Duodenal mucosa (tissue), 2 donors: ENCODE data around the gene FGF8.

ENCODE experiments used
- H3K27ac ChIP-seq: one replicate; pipeline ENCODE4 v1.7.0; 2013; ENCODE audit warnings: low read depth, low read length
- H3K27me3 ChIP-seq, 2 donors: one replicate each; pipeline ENCODE4 v1.7.0; 2013; ENCODE audit warnings: low read length in 2 of 2, control low read depth in 1 of 2; ENCODE audit not compliant: insufficient read depth in 2 of 2, control insufficient read depth in 1 of 2
- H3K36me3 ChIP-seq, 2 donors: one replicate each; pipeline ENCODE4 v1.7.0; 2013; ENCODE audit warnings: low read length in 2 of 2, control low read depth in 1 of 2; ENCODE audit not compliant: insufficient read depth in 2 of 2, control insufficient read depth in 1 of 2
- H3K4me1 ChIP-seq, 2 donors: one replicate each; pipeline ENCODE4 v1.7.0; 2013; ENCODE audit warnings: low read length in 2 of 2, control low read depth in 1 of 2; ENCODE audit not compliant: insufficient read depth in 2 of 2, control insufficient read depth in 1 of 2
- H3K4me3 ChIP-seq, 2 donors: one replicate each; pipeline ENCODE4 v1.7.0; 2013; ENCODE audit warnings: low read length in 2 of 2, low read depth in 1 of 2
- H3K9ac ChIP-seq, 2 donors: one replicate each; pipeline ENCODE4 v1.7.0; 2013; ENCODE audit warnings: low read length in 2 of 2, low read depth in 1 of 2
- H3K9me3 ChIP-seq, 2 donors: one replicate each; pipeline ENCODE4 v1.7.0; 2013; ENCODE audit warnings: low read length in 2 of 2, control low read depth in 1 of 2; ENCODE audit not compliant: control insufficient read depth in 1 of 2

The FGF8 gene

DNA sequence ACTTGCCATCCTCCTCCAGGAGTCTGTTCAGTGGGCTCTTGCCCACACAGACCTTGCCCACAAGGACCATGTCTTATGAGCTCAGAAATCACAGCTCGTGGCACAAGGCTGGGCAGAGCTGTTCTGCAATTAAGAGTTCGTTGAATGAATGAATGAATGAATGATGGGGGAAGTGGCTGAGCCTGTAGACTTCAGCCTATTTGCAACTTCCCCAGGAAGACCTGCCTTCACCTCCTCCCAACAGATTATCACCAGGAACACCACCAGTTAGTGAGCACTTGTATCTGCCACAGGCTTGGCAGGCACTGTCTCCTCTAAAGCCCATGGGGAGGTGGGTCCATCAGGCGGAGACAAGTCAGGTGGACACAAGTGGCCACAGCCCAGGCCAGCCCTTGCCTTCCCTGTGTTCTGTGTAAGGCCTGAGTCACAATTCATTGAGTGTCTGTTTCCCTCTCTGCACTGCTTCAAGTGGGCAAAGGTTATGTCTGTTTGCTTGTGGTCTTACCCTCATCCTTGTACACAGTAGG is 1.8 kb upstream of the FGF8 start:
- H3K27ac ChIP-seq, result no peak overlapping the region
- peaks cover 46 to 53% of the 10 kb centered on the region in 2 donors for H3K27me3 ChIP-seq
- no peaks in the 10 kb centered on the region for H3K9me3 ChIP-seq
- H3K4me3 ChIP-seq, result no peak overlapping the region
- no peaks in the 10 kb centered on the region for H3K36me3 ChIP-seq
- peaks cover 38 to 40% of the 10 kb centered on the region in 2 donors for H3K4me1 ChIP-seq
- H3K9ac ChIP-seq, result no peak overlapping the region

- Histone ChIP-seq H3K4me1 (peaks cover 27 to 31% of the 10 kb centered on the region in 2 donors), H3K4me3 (no peak overlapping the region), H3K27me3 (peaks cover 60 to 67% of the 10 kb centered on the region in 2 donors)
Measured at GRCh38 chr10:101776161-101776817, 375 bp upstream of the FGF8 start.

GRCh38 chr10:101774589-101775272 is 1.2 kb downstream of the FGF8 start:
- H3K4me3 ChIP-seq, result no peak overlapping the region
- H3K27me3 ChIP-seq, result peaks cover 73 to 82% of the 10 kb centered on the region in 2 donors
- H3K9me3 ChIP-seq, result no peaks in the 10 kb centered on the region
- H3K4me1 ChIP-seq, result peaks cover 24 to 26% of the 10 kb centered on the region in 2 donors
- H3K27ac ChIP-seq, result no peak overlapping the region
- no peak overlapping the region for H3K9ac ChIP-seq
- H3K36me3 ChIP-seq, result no peaks in the 10 kb centered on the region

More at GRCh38 chr10:101776161-101776817, 375 bp upstream of the FGF8 start:
- Histone ChIP-seq H3K27ac (no peak overlapping the region), H3K36me3 (no peaks in the 10 kb centered on the region), H3K9ac (no peak overlapping the region), H3K9me3 (no peaks in the 10 kb centered on the region)

DNA sequence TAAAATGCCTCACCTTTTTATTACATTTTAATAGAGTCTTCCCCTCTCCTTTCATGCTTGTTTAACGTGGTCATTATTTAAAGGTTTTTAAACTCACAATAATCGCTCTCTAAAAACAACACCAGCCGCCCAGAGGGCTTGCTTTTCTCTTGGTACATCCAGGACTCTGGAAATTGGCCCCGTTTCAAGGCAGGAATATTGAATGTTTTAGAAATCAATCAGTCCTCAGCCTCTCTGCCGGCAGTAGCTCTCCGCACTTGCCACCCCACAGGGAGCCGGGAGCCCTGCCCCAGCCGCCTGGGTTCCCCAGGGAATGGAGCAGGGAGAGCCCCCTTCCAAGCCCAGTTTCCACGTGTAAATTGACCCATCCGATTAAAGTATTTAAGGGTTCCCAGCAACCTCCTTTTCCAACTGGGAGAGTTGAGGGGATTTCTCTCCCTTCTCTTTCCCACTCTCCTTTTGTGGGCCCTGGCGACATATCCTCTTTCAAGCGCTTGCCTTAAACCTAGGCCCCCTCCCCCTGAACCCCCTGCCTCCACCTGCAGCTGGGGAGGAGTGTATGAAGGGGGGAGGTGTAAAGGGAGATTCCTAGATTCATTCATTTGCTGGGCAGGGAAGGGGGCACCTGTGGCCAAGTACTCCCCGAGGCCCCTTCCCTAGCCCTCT is 1.9 kb downstream of the FGF8 start:
- H3K9me3 ChIP-seq, result no peaks in the 10 kb centered on the region
- no peak overlapping the region for H3K27ac ChIP-seq
- H3K4me1 ChIP-seq, result peaks cover 17 to 21% of the 10 kb centered on the region in 2 donors
- no peaks in the 10 kb centered on the region for H3K36me3 ChIP-seq
- H3K9ac ChIP-seq, result no peak overlapping the region
- H3K27me3 ChIP-seq, result peaks cover 79 to 89% of the 10 kb centered on the region in 2 donors
- no peak overlapping the region for H3K4me3 ChIP-seq

DNA sequence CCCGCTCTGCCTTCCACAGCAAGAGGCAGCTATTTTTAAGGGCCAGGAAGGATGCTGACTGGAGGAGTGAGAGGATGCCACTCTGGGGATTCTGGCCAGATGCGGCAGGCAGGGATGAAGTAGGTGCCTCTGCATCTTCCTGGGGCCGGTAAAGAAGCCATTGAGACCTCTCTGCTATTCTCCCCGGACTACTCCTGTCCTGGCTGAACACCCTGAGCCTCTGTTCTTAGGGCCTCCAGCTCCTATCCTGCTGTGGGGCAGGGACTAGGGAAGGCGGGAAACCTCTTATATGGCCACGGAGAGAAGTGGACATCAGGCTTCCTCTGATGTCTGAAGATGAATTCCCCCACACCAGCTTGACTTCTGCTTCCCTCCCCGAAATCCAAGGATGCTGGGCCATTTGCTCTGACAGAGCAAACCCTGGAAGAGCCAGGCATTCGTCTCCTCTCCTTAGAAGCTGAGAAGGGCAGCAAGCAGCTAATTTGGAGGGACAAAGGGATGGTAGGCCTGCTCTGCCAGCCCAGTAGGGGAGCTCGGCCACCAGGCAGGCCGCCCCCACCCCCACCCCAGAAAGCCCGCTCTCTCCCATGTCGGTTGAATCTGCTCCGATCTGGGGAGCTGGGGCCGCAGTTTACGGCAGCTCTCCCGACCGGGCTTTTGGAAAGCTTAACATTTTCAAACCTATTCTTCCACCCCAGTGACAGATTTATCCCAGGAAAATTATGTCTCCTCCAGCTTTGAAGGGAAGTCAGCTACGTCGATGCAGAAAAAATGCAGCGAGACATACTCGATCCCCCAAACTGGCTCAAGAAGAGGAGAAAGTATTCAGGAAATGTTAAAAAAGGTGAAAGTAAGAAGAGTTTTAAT is 2.8 kb downstream of the FGF8 start:
- Histone ChIP-seq H3K9ac (no peak overlapping the region), H3K9me3 (no peaks in the 10 kb centered on the region), H3K36me3 (no peaks in the 10 kb centered on the region), H3K27ac (no peak overlapping the region), H3K27me3 (peaks cover 85 to 92% of the 10 kb centered on the region in 2 donors), H3K4me3 (no peak overlapping the region), H3K4me1 (peaks cover 8 to 12% of the 10 kb centered on the region in 2 donors)

DNA sequence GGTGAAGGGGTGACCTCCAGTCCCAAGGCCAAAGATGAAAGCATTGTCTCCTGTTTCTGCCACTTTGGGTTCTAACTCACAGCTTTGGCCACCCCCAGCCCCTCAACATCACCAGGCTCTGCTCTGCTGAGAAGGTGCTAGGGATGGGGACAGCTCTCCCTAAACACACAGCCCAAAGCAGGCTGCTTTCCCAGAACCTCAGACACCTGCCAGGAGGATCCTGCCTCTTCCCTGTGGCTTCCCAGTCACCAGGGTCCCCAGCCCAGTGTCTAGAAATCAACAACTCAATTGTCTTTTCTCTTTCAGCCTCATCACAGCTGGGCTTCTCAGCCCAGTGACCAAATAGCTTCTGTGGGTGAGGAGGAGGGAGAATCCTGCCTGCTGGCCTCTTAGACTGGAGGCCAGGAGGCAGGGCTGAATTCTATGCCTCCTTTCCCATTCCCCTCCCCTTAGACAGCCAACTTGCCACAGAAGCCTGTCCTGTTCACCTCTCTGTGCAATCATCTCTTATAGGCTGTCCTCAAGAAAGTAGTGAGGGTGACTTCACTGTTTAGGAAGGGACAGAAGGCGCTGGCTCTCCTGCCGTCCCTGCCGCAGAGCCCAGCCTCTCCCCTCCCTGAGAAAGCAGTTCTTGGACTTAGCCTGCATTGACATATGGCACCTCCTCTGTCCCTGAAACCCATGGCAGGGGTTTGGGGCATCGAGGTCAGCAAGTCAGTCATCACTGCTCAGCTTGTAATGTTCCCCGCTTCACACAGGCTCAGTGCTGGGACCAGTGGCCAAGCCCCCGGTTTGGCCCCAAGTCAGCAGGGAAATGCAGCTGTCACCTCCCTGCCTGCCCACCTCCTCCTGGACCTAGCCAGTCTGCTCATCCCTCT is 3.7 kb downstream of the FGF8 start:
- Histone ChIP-seq H3K4me1 (peaks cover 8 to 13% of the 10 kb centered on the region in 2 donors), H3K27me3 (peaks cover 85 to 92% of the 10 kb centered on the region in 2 donors), H3K9ac (no peak overlapping the region), H3K9me3 (no peaks in the 10 kb centered on the region), H3K27ac (no peak overlapping the region), H3K36me3 (no peaks in the 10 kb centered on the region), H3K4me3 (no peak overlapping the region)

- no peak overlapping the region for H3K4me3 ChIP-seq
- peaks cover 87 to 92% of the 10 kb centered on the region in 2 donors for H3K27me3 ChIP-seq
Measured at GRCh38 chr10:101771380-101771779, 4.5 kb downstream of the FGF8 start.

DNA sequence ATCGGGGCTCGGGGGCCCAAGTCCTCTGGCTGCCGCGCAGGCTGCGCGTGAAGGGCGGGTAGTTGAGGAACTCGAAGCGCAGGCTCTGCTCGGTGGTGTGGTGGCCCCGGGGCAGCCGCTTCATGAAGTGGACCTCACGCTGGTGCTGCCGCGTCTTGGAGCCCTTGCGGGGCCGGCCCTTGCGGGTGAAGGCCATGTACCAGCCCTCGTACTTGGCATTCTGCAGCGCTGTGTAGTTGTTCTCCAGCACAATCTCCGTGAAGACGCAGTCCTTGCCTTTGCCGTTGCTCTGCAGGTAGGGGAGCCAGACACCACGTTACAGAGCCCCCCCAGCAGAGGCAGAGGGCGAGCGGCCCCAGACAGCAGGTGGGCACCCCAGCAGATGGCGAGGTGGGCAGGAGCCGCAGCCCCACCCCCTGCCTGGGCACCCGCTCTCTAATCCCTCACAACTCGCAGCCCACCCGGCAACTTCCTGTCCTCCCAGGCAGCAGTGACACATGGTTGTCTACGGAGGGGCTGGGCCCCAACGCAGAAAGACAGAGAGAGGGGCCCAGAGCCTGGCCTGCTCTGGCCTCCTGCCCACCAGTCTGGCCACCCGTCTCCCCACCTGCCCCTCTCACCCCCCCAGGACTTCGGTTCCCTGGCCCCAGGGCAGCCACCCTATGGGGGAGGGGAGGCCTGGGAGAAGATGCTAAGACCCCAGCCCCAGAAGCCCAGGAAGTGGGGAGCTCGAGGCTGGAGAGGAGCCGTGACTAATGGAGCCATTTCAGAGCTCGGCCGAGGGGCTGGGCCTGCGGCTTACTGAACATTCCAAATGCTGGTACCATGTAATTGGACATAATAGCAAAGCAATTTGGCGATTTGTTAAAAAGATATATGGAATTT is 5.3 kb downstream of the FGF8 start:
- Histone ChIP-seq H3K27ac (no peak overlapping the region), H3K4me1 (peaks cover 9 to 14% of the 10 kb centered on the region in 2 donors), H3K36me3 (no peaks in the 10 kb centered on the region), H3K4me3 (no peak overlapping the region), H3K9me3 (no peaks in the 10 kb centered on the region), H3K9ac (no peak overlapping the region), H3K27me3 (peaks cover 91 to 98% of the 10 kb centered on the region in 2 donors)

More at GRCh38 chr10:101771380-101771779, 4.5 kb downstream of the FGF8 start:
- Histone ChIP-seq H3K36me3 (no peaks in the 10 kb centered on the region), H3K9me3 (no peaks in the 10 kb centered on the region), H3K4me1 (peaks cover 9 to 14% of the 10 kb centered on the region in 2 donors), H3K27ac (no peak overlapping the region), H3K9ac (no peak overlapping the region)
